ENCODE data around the gene PAX7.

GRCh38 chr1:18653916-18654315 lies 23.3 kb downstream of the PAX7 start:
- TF ChIP-seq, protein P1, sequence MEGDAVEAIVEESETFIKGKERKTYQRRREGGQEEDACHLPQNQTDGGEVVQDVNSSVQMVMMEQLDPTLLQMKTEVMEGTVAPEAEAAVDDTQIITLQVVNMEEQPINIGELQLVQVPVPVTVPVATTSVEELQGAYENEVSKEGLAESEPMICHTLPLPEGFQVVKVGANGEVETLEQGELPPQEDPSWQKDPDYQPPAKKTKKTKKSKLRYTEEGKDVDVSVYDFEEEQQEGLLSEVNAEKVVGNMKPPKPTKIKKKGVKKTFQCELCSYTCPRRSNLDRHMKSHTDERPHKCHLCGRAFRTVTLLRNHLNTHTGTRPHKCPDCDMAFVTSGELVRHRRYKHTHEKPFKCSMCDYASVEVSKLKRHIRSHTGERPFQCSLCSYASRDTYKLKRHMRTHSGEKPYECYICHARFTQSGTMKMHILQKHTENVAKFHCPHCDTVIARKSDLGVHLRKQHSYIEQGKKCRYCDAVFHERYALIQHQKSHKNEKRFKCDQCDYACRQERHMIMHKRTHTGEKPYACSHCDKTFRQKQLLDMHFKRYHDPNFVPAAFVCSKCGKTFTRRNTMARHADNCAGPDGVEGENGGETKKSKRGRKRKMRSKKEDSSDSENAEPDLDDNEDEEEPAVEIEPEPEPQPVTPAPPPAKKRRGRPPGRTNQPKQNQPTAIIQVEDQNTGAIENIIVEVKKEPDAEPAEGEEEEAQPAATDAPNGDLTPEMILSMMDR (conservative IDR thresholded peaks at IDR 0.05 in 1 of 2, IDR thresholded peaks at IDR 0.05 in 1 of 2; ENCODE audit: extremely low read depth in 1 of 2, insufficient read depth in 1 of 2, low read depth in 1 of 2, low read length in 2 of 2): no peak
- TF ChIP-seq EZH2 (IDR thresholded peaks at IDR 0.05; ENCODE audit: borderline replicate concordance, low read length): no peak

Data from mammary epithelial cell (primary cell).